ENCODE data around the gene EHMT2. TPM values are rescaled to one million over a fixed set of nuclear protein-coding genes. Genes with fewer than 3 reads are reported as not detected.

The EHMT2 gene
- total RNA-seq, 1 experiment from 2014 or later = 84.0 TPM

DNA sequence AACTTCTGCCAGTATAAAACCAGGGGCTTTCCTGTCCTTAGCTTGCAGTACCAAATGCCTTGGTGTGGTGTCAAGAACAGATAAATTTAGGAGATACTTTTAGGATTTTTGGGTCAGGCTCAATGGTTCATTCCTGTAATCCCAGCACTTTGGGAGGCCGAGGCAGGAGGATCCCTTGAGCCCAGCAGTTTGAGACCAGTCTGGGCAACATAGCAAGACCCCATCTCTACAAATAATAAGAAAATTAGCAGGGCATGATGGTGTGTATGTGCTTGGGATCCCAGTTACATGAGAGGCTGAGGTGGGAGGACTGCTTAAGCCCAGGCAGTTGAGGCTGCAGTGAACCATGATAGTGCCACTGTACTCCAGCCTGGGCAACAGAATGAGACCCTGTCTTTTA, 7.5 kb upstream of the EHMT2 start:
- Histone ChIP-seq H3K27me3 (ENCODE audit: insufficient read depth, low read length) (no peaks in the 10 kb centered on the region), H3K9me3 (ENCODE audit: control insufficient read depth in 1 of 2, insufficient read depth in 1 of 2, low read depth in 1 of 2, low read length in 2 of 2) (no peaks in the 10 kb centered on the region), H3K27ac (ENCODE audit: low read depth, low read length) (no peak overlapping the region), H3K9ac (ENCODE audit: low read length) (no peak overlapping the region), H3K4me2 (ENCODE audit: low read length) (no peak overlapping the region), H3K36me3 (ENCODE audit: control insufficient read depth in 1 of 2, insufficient read depth in 2 of 2, low read length in 2 of 2) (no peaks in the 10 kb centered on the region), H3K9me2 (ENCODE audit: insufficient read depth) (no peaks in the 10 kb centered on the region), H3K4me3 (replicated peaks in 1 of 2; ENCODE audit: low read depth in 1 of 2, low read length in 2 of 2) (no peak overlapping the region), H3K4me1 (ENCODE audit: control insufficient read depth in 1 of 2, insufficient read depth in 2 of 2, low read length in 2 of 2) (peaks cover 29 to 54% of the 10 kb centered on the region in 2 experiments), H2AFZ (ENCODE audit: low read depth, low read length, poor library complexity, severe bottlenecking) (no peak overlapping the region), H3K79me2 (ENCODE audit: insufficient read depth, low read length) (no peaks in the 10 kb centered on the region), H4K20me1 (ENCODE audit: insufficient read depth) (no peaks in the 10 kb centered on the region)
- no peak for DNase-seq (ENCODE audit: low read depth, low spot score)
- ATAC-seq = no peak
- RAD21 ChIA-PET (ENCODE audit: low non-redundant PET in 1 of 2, low total read pairs in 2 of 2, uncharacterized antibody in 2 of 2, unreplicated experiment in 2 of 2) = no interaction called here
- POLR2A ChIA-PET = no interaction called here
- no peak for TF ChIP-seq POLR2AphosphoS5 (IDR thresholded peaks at IDR 0.05; ENCODE audit: low read depth, low read length)
- no peak for TF ChIP-seq FOSL1 (IDR thresholded peaks at IDR 0.05; ENCODE audit: low read depth)
- TF ChIP-seq ZNF274 (IDR thresholded peaks at IDR 0.05; ENCODE audit: low read depth, low read length) = no peak
- no peak for TF ChIP-seq YY1 (IDR thresholded peaks at IDR 0.05; ENCODE audit: extremely low read depth, insufficient replicate concordance, low read depth, low read length)
- no peak for TF ChIP-seq TCF7L2 (IDR thresholded peaks at IDR 0.05; ENCODE audit: borderline replicate concordance, extremely low read depth, insufficient read depth, insufficient read length)
- TF ChIP-seq, protein P1, sequence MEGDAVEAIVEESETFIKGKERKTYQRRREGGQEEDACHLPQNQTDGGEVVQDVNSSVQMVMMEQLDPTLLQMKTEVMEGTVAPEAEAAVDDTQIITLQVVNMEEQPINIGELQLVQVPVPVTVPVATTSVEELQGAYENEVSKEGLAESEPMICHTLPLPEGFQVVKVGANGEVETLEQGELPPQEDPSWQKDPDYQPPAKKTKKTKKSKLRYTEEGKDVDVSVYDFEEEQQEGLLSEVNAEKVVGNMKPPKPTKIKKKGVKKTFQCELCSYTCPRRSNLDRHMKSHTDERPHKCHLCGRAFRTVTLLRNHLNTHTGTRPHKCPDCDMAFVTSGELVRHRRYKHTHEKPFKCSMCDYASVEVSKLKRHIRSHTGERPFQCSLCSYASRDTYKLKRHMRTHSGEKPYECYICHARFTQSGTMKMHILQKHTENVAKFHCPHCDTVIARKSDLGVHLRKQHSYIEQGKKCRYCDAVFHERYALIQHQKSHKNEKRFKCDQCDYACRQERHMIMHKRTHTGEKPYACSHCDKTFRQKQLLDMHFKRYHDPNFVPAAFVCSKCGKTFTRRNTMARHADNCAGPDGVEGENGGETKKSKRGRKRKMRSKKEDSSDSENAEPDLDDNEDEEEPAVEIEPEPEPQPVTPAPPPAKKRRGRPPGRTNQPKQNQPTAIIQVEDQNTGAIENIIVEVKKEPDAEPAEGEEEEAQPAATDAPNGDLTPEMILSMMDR (IDR thresholded peaks at IDR 0.05 in 2 of 3, conservative IDR thresholded peaks at IDR 0.05 in 1 of 3; ENCODE audit: borderline replicate concordance in 1 of 3, insufficient read depth in 1 of 3, low read depth in 2 of 3, low read length in 2 of 3) = no peak
- no peak for TF ChIP-seq JUND (IDR thresholded peaks at IDR 0.05)
- TF ChIP-seq EGR1 (IDR thresholded peaks at IDR 0.05; ENCODE audit: low read depth) = no peak
- no peak for TF ChIP-seq ELF1 (IDR thresholded peaks at IDR 0.05; ENCODE audit: borderline replicate concordance, low read depth)
- TF ChIP-seq ZFX (IDR thresholded peaks at IDR 0.05) = no peak
- no peak for TF ChIP-seq CEBPB (IDR thresholded peaks at IDR 0.05; ENCODE audit: low read depth)
- no peak for TF ChIP-seq SRF (IDR thresholded peaks at IDR 0.05; ENCODE audit: low read depth)
- TF ChIP-seq RAD21 (IDR thresholded peaks at IDR 0.05; ENCODE audit: low read depth) = no peak
- no peak for TF ChIP-seq SIN3A (IDR thresholded peaks at IDR 0.05; ENCODE audit: low read depth)
- TF ChIP-seq REST (IDR thresholded peaks at IDR 0.05; ENCODE audit: low read depth) = no peak
- TF ChIP-seq POLR2A (IDR thresholded peaks at IDR 0.05; ENCODE audit: borderline replicate concordance, extremely low read depth, insufficient read depth, insufficient read length) = no peak
- TF ChIP-seq, protein P2, sequence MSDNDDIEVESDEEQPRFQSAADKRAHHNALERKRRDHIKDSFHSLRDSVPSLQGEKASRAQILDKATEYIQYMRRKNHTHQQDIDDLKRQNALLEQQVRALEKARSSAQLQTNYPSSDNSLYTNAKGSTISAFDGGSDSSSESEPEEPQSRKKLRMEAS (IDR thresholded peaks at IDR 0.05) = no peak
- no TSS peak for BruUV-seq (replicated peaks)
- CTCF ChIA-PET = no interaction called here
- intact Hi-C loops (cut with micrococcal nuclease) = no loop called here

Measured in HCT116 (cell line).